Measurements from ENCODE around the gene DNHD1.

DNHD1 gene

GRCh38 chr11:6615882-6616585 lies 119.0 kb downstream of the DNHD1 start:
- TF ChIP-seq FOXP2 (optimal IDR thresholded peaks at IDR 0.05; ENCODE audit: borderline replicate concordance, extremely low read depth, extremely low read length, insufficient read depth) = no peak
- TF ChIP-seq TAF1 (IDR thresholded peaks at IDR 0.05; ENCODE audit: borderline replicate concordance, insufficient read depth, low read length) = no peak
- no peak for TF ChIP-seq POLR2AphosphoS5 (IDR thresholded peaks at IDR 0.05; ENCODE audit: low read depth, low read length)
- TF ChIP-seq, protein P1, sequence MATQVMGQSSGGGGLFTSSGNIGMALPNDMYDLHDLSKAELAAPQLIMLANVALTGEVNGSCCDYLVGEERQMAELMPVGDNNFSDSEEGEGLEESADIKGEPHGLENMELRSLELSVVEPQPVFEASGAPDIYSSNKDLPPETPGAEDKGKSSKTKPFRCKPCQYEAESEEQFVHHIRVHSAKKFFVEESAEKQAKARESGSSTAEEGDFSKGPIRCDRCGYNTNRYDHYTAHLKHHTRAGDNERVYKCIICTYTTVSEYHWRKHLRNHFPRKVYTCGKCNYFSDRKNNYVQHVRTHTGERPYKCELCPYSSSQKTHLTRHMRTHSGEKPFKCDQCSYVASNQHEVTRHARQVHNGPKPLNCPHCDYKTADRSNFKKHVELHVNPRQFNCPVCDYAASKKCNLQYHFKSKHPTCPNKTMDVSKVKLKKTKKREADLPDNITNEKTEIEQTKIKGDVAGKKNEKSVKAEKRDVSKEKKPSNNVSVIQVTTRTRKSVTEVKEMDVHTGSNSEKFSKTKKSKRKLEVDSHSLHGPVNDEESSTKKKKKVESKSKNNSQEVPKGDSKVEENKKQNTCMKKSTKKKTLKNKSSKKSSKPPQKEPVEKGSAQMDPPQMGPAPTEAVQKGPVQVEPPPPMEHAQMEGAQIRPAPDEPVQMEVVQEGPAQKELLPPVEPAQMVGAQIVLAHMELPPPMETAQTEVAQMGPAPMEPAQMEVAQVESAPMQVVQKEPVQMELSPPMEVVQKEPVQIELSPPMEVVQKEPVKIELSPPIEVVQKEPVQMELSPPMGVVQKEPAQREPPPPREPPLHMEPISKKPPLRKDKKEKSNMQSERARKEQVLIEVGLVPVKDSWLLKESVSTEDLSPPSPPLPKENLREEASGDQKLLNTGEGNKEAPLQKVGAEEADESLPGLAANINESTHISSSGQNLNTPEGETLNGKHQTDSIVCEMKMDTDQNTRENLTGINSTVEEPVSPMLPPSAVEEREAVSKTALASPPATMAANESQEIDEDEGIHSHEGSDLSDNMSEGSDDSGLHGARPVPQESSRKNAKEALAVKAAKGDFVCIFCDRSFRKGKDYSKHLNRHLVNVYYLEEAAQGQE (IDR thresholded peaks at IDR 0.05; ENCODE audit: insufficient read depth in 1 of 2, low read depth in 2 of 2, low read length in 2 of 2) = no peak
- no peak for TF ChIP-seq SIN3A (IDR thresholded peaks at IDR 0.05; ENCODE audit: borderline replicate concordance, insufficient read depth, low read length)

DNA sequence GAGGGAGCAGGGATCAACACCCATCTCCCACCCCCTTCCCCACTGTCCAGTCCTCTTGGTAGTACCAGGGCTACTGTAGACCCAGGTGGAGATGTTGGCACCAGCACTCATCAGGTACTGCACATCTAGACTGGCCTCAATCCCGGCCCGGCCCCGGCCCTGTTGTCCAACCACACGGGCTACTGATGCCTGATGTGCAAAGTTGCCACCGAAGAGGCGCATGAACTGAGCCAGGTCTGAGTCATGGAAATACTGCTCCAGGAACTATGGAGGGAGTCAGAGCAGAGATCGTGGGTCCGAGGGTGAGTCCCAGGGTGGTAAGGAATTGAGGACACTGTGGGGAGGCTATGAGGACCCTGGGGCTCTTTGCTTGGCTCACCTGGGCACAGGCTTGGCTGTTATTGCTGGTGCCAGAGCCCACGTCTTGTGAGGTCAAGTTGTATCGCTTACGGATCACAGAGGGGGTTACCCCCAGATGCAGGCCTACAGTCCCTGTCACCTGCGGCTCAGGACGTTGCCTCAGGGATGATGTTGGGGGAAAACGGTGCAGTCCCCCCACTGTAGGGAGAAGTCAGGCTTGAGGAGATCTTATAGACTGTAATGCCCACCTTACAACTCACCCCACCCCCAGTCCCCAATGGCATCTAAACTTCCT lies 119.6 kb downstream of the DNHD1 start:
- TF ChIP-seq, protein P1 (IDR thresholded peaks at IDR 0.05; ENCODE audit: insufficient read depth in 1 of 2, low read depth in 2 of 2, low read length in 2 of 2) = no peak
- TF ChIP-seq SIN3A (IDR thresholded peaks at IDR 0.05; ENCODE audit: borderline replicate concordance, insufficient read depth, low read length) (no peak), FOXP2 (optimal IDR thresholded peaks at IDR 0.05; ENCODE audit: borderline replicate concordance, extremely low read depth, extremely low read length, insufficient read depth) (no peak), TAF1 (IDR thresholded peaks at IDR 0.05; ENCODE audit: borderline replicate concordance, insufficient read depth, low read length) (no peak)

- TF ChIP-seq SIN3A (IDR thresholded peaks at IDR 0.05; ENCODE audit: borderline replicate concordance, insufficient read depth, low read length) = no peak
- TF ChIP-seq FOXP2 (optimal IDR thresholded peaks at IDR 0.05; ENCODE audit: borderline replicate concordance, extremely low read depth, extremely low read length, insufficient read depth) = no peak
- TF ChIP-seq, protein P1 (IDR thresholded peaks at IDR 0.05; ENCODE audit: insufficient read depth in 1 of 2, low read depth in 2 of 2, low read length in 2 of 2) = no peak
- no peak for TF ChIP-seq POLR2AphosphoS5 (IDR thresholded peaks at IDR 0.05; ENCODE audit: low read depth, low read length)
- TF ChIP-seq TAF1 (IDR thresholded peaks at IDR 0.05; ENCODE audit: borderline replicate concordance, insufficient read depth, low read length) = no peak
These were observed 120.3 kb downstream of the DNHD1 start for GRCh38 chr11:6617315-6617781.

GRCh38 chr11:6618117-6619003 lies 121.3 kb downstream of the DNHD1 start:
- TF ChIP-seq FOXP2 (optimal IDR thresholded peaks at IDR 0.05; ENCODE audit: borderline replicate concordance, extremely low read depth, extremely low read length, insufficient read depth) (no peak), SIN3A (IDR thresholded peaks at IDR 0.05; ENCODE audit: borderline replicate concordance, insufficient read depth, low read length) (peak; percentile 96; the same call in 1 of the 2 replicates), POLR2AphosphoS5 (IDR thresholded peaks at IDR 0.05; ENCODE audit: low read depth, low read length) (no peak), TAF1 (IDR thresholded peaks at IDR 0.05; ENCODE audit: borderline replicate concordance, insufficient read depth, low read length) (peak; percentile 34; the same call in 1 of the 2 replicates)
- TF ChIP-seq, protein P1 (IDR thresholded peaks at IDR 0.05; ENCODE audit: insufficient read depth in 1 of 2, low read depth in 2 of 2, low read length in 2 of 2) = no peak
